ENCODE measurements around the gene ELAVL1. TPM values are rescaled to one million over a fixed set of nuclear protein-coding genes. Genes with fewer than 3 reads are reported as not detected.

The ELAVL1 gene
- total RNA-seq, 1 donor from 2014 or later, result 89.6 TPM

DNA sequence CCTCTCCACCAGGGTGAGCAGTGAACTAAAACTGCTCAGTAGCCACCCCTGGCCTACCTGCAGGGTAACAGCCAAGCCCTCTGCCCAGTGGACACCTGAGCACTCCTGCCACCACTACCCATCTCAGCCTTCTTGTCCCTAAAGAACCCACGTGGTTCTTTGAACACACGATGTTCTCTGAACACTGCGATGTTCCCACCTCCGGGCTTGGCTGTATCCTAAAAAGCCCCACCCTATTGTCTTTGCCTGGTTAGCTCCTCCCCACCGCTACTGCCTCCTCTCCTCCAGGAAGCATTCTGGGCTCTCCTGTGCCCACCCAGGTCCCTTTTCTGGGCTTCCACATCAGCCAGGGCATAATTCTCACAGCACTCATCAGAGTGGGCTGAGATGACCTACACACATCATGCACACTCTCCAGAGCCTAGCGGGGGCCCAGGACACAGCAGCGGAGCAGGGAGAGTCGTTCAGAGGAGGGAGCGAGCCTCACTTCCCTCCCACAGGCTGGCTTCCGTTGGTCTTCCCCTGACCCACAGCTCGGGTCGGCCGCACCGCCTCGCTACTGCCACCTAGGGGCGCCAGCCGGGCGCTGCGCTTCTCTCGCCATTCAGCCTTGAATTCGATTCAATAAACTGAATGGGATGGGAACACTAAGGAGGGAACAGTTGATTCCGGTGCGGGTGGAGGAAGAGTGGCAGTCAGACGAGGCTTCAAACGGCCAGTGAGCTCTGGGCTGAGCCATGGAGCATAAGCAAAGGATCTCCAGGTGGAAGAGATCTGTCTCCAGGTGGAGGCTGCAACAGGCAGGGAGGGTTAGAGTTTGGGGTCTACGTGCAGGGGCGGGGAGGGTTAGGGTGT is 3.2 kb downstream of the ELAVL1 start:
- TF ChIP-seq CTCF (IDR thresholded peaks at IDR 0.05), result peak; percentile 98
- peak; percentile 95 for DNase-seq (ENCODE audit: extremely low spot score, unreplicated experiment)
- H3K9me3 Mint-ChIP-seq (ENCODE audit: unreplicated experiment), result no peaks in the 10 kb centered on the region
- H3K4me3 Mint-ChIP-seq (ENCODE audit: unreplicated experiment), result peak overlapping the region; percentile 69
- peaks cover 34% of the 10 kb centered on the region for H3K4me1 Mint-ChIP-seq (ENCODE audit: unreplicated experiment)
- H3K27ac Mint-ChIP-seq (ENCODE audit: unreplicated experiment), result peak overlapping the region; percentile 85
- no peaks in the 10 kb centered on the region for H3K27me3 Mint-ChIP-seq (ENCODE audit: unreplicated experiment)
- H3K36me3 Mint-ChIP-seq (ENCODE audit: unreplicated experiment), result no peaks in the 10 kb centered on the region

- H3K36me3 Mint-ChIP-seq (ENCODE audit: unreplicated experiment), result no peaks in the 10 kb centered on the region
- no peaks in the 10 kb centered on the region for H3K27me3 Mint-ChIP-seq (ENCODE audit: unreplicated experiment)
- peak overlapping the region; percentile 85 for H3K27ac Mint-ChIP-seq (ENCODE audit: unreplicated experiment)
- H3K4me3 Mint-ChIP-seq (ENCODE audit: unreplicated experiment), result no peak overlapping the region
- H3K9me3 Mint-ChIP-seq (ENCODE audit: unreplicated experiment), result no peaks in the 10 kb centered on the region
- no peak for TF ChIP-seq CTCF (IDR thresholded peaks at IDR 0.05)
- peaks cover 34% of the 10 kb centered on the region for H3K4me1 Mint-ChIP-seq (ENCODE audit: unreplicated experiment)
- DNase-seq (ENCODE audit: extremely low spot score, unreplicated experiment), result no peak
Observed at GRCh38 chr19:8001651-8001994, 3.8 kb downstream of the ELAVL1 start.

DNA sequence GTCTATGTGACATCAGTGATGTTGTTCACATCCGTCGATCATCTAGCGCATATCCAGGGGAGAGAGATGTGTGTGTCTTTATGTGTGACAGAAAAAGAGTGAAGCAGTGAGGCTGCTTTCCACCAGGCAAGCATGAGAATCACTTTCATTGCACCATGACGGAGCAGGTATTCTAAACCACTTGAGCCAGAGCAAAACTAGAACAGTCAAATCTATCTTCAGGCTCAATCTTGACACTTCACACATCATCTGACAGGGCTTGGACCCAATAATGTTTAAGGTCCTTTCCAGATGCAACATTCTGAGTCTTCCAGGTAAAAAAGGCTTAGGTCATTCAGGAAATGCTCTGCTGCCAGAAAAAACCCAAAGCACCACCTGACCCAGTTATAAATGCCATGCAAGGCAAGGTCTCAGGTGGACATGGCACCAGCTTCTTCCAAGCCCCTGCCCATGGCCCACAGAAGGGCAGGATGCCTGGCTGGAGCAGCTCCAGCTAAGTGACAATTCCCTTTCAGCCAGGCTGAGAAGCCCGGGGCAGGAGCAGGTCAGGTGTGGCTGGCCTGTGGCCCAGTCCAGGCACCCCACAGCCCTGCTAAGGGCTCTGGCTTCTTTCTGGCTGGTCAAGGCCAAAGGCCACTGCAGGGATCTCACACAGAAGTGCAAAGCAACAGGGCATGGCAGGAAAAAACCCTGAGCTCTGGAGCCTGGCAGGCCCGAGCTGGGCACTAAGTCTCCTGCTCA is 5.0 kb downstream of the ELAVL1 start:
- H3K4me1 Mint-ChIP-seq (ENCODE audit: unreplicated experiment), result peaks cover 35% of the 10 kb centered on the region
- DNase-seq (ENCODE audit: extremely low spot score, unreplicated experiment), result no peak
- no peaks in the 10 kb centered on the region for H3K27me3 Mint-ChIP-seq (ENCODE audit: unreplicated experiment)
- no peak overlapping the region for H3K4me3 Mint-ChIP-seq (ENCODE audit: unreplicated experiment)
- TF ChIP-seq CTCF (IDR thresholded peaks at IDR 0.05), result no peak
- no peaks in the 10 kb centered on the region for H3K36me3 Mint-ChIP-seq (ENCODE audit: unreplicated experiment)
- no peaks in the 10 kb centered on the region for H3K9me3 Mint-ChIP-seq (ENCODE audit: unreplicated experiment)
- H3K27ac Mint-ChIP-seq (ENCODE audit: unreplicated experiment), result no peak overlapping the region

DNA sequence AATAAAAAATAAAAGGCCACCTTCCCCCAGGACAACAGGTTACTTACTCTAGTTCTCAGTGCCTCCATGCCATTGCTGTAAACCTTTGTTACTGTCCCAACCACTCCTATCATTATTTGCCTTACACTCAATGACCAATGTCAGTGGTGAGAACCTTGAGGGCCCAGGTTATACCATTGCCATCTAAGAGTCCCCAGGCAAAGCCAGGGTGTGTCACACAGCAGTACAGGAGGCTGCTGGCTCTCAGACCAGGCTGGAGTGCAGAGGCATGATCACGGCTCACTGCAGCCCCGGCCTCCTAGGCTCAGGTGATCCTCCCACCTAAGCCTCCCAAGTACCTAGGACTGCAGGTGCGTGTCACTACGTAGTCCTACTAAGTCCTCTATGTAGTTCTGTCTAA is 6.1 kb downstream of the ELAVL1 start:
- TF ChIP-seq CTCF (IDR thresholded peaks at IDR 0.05), result no peak
- Mint-ChIP-seq H3K27me3 (ENCODE audit: unreplicated experiment) (no peaks in the 10 kb centered on the region), H3K4me3 (ENCODE audit: unreplicated experiment) (no peak overlapping the region), H3K36me3 (ENCODE audit: unreplicated experiment) (no peaks in the 10 kb centered on the region), H3K9me3 (ENCODE audit: unreplicated experiment) (no peaks in the 10 kb centered on the region), H3K4me1 (ENCODE audit: unreplicated experiment) (peaks cover 38% of the 10 kb centered on the region), H3K27ac (ENCODE audit: unreplicated experiment) (no peak overlapping the region)
- DNase-seq (ENCODE audit: extremely low spot score, unreplicated experiment), result no peak

DNA sequence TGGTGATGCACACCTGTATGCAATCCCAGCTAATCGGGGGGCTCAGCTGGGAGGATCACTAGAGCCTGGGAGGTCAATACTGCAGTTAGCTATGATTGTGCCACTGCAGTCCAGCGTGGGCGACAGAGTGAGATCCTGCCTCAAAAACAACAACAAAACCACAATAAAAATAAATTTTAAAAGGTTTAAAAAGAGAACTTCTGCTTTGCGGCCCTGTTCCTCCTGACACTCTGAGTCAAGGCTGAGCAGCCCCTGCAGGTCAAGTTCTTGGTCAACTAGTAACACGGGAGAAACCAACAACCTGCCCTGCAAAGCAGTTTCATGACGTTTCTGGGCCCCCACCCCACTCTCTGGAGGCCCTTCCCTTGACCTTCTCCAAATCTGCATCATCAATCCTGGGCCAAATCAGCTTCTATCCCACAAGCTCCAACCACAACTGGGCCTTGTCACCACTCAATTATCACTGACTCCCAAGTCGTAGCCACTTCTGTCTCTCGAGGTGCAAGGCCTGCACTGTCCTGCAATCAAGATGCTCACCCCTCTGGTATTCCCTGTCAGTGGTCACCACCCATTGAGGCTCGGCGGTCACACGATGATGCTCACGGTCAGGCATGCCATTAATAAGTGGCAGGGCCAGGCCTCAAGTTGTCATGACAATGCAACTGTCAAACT is 7.5 kb downstream of the ELAVL1 start:
- H3K27me3 Mint-ChIP-seq (ENCODE audit: unreplicated experiment), result no peaks in the 10 kb centered on the region
- peaks cover 39% of the 10 kb centered on the region for H3K4me1 Mint-ChIP-seq (ENCODE audit: unreplicated experiment)
- H3K27ac Mint-ChIP-seq (ENCODE audit: unreplicated experiment), result no peak overlapping the region
- TF ChIP-seq CTCF (IDR thresholded peaks at IDR 0.05), result no peak
- no peaks in the 10 kb centered on the region for H3K36me3 Mint-ChIP-seq (ENCODE audit: unreplicated experiment)
- H3K9me3 Mint-ChIP-seq (ENCODE audit: unreplicated experiment), result no peaks in the 10 kb centered on the region
- no peak overlapping the region for H3K4me3 Mint-ChIP-seq (ENCODE audit: unreplicated experiment)
- DNase-seq (ENCODE audit: extremely low spot score, unreplicated experiment), result no peak
